Measurements from ENCODE around the gene LONP1. TPM values are rescaled to one million over a fixed set of nuclear protein-coding genes. Genes with fewer than 3 reads are reported as not detected.

LONP1 gene
- total RNA-seq, 5 donors from 2014 or later (not counting 1 experiment from before 2014, with no cell fraction given), result 70.0 to 83.9 (median 81.8) TPM

GRCh38 chr19:5695649-5696195 lies 24.2 kb downstream of the LONP1 start:
- Mint-ChIP-seq H3K27ac (no peak overlapping the region), H3K4me3 (no peak overlapping the region), H3K36me3 (peaks cover 5% of the 10 kb centered on the region), H3K4me1 (peaks cover 6 to 18% (median 10%) of the 10 kb centered on the region in 3 donors), H3K27me3 (no peaks in the 10 kb centered on the region), H3K9me3 (no peaks in the 10 kb centered on the region)
- Histone ChIP-seq H3K27ac (ENCODE audit: low read length) (no peak overlapping the region), H3K36me3 (ENCODE audit: control insufficient read depth in 2 of 2, extremely low read depth in 1 of 2, insufficient read depth in 1 of 2, low read length in 1 of 2) (peaks cover 25 to 83% of the 10 kb centered on the region in 2 donors), H3K27me3 (replicated peaks in 1 of 2; ENCODE audit: control insufficient read depth in 2 of 2, extremely low read depth in 1 of 2, insufficient read depth in 2 of 2, low read length in 1 of 2) (no peaks in the 10 kb centered on the region), H3K4me3 (ENCODE audit: control insufficient read depth in 1 of 2, extremely low read depth in 1 of 2, low read length in 1 of 2) (no peak overlapping the region), H3K4me1 (ENCODE audit: control insufficient read depth in 1 of 2, extremely low read depth in 1 of 2, insufficient read depth in 2 of 2, low read length in 2 of 2) (peaks cover 3 to 27% of the 10 kb centered on the region in 2 experiments), H3K9me3 (no peaks in the 10 kb centered on the region)
- DNase-seq, result no peak
- CTCF ChIA-PET, result no interaction called here
- POLR2A ChIA-PET, result no interaction called here
- WGBS (ENCODE audit: insufficient coverage), result 83% methylated on average over 23 of the region's 28 CpGs
- ATAC-seq (replicated peaks in 1 of 4), result no peak

GRCh38 chr19:5694956-5695648 lies 24.8 kb downstream of the LONP1 start:
- ChIA-PET POLR2A (no interaction called here), CTCF (no interaction called here)
- Mint-ChIP-seq H3K27me3 (no peaks in the 10 kb centered on the region), H3K36me3 (peaks cover 5% of the 10 kb centered on the region), H3K27ac (no peak overlapping the region), H3K4me3 (no peak overlapping the region), H3K9me3 (no peaks in the 10 kb centered on the region), H3K4me1 (peaks cover 13 to 22% (median 13%) of the 10 kb centered on the region in 3 donors)
- Histone ChIP-seq H3K4me3 (ENCODE audit: control insufficient read depth in 1 of 2, extremely low read depth in 1 of 2, low read length in 1 of 2) (no peak overlapping the region), H3K36me3 (ENCODE audit: control insufficient read depth in 2 of 2, extremely low read depth in 1 of 2, insufficient read depth in 1 of 2, low read length in 1 of 2) (peaks cover 25 to 79% of the 10 kb centered on the region in 2 donors), H3K9me3 (no peaks in the 10 kb centered on the region), H3K4me1 (ENCODE audit: control insufficient read depth in 1 of 2, extremely low read depth in 1 of 2, insufficient read depth in 2 of 2, low read length in 2 of 2) (peaks cover 3 to 32% of the 10 kb centered on the region in 2 experiments), H3K27me3 (replicated peaks in 1 of 2; ENCODE audit: control insufficient read depth in 2 of 2, extremely low read depth in 1 of 2, insufficient read depth in 2 of 2, low read length in 1 of 2) (no peaks in the 10 kb centered on the region), H3K27ac (ENCODE audit: low read length) (no peak overlapping the region)
- WGBS (ENCODE audit: insufficient coverage), result 93% methylated on average over 5 of the region's 8 CpGs
- ATAC-seq (replicated peaks in 1 of 4) (no peak), DNase-seq (no peak)

- no peak overlapping the region for H3K27ac Mint-ChIP-seq
- CTCF ChIA-PET, result no interaction called here
- POLR2A ChIA-PET, result no interaction called here
- peaks cover 5% of the 10 kb centered on the region for H3K36me3 Mint-ChIP-seq
- no peak overlapping the region for H3K4me3 Mint-ChIP-seq
- H3K27ac ChIP-seq (ENCODE audit: low read length), result no peak overlapping the region
- DNase-seq (no peak), ATAC-seq (replicated peaks in 1 of 4) (no peak)
- no peaks in the 10 kb centered on the region for H3K27me3 Mint-ChIP-seq
- H3K4me1 ChIP-seq (ENCODE audit: control insufficient read depth in 1 of 2, extremely low read depth in 1 of 2, insufficient read depth in 2 of 2, low read length in 2 of 2), result peaks cover 3 to 37% of the 10 kb centered on the region in 2 experiments
- peaks cover 25 to 72% of the 10 kb centered on the region in 2 donors for H3K36me3 ChIP-seq (ENCODE audit: control insufficient read depth in 2 of 2, extremely low read depth in 1 of 2, insufficient read depth in 1 of 2, low read length in 1 of 2)
- no peaks in the 10 kb centered on the region for H3K9me3 ChIP-seq
- H3K9me3 Mint-ChIP-seq, result no peaks in the 10 kb centered on the region
- peaks cover 18 to 26% (median 18%) of the 10 kb centered on the region in 3 donors for H3K4me1 Mint-ChIP-seq
- H3K27me3 ChIP-seq (replicated peaks in 1 of 2; ENCODE audit: control insufficient read depth in 2 of 2, extremely low read depth in 1 of 2, insufficient read depth in 2 of 2, low read length in 1 of 2), result no peaks in the 10 kb centered on the region
- 96% methylated on average over 41 of the region's 45 CpGs for WGBS (ENCODE audit: insufficient coverage)
- no peak overlapping the region for H3K4me3 ChIP-seq (ENCODE audit: control insufficient read depth in 1 of 2, extremely low read depth in 1 of 2, low read length in 1 of 2)
These were observed 25.6 kb downstream of the LONP1 start for GRCh38 chr19:5694167-5694955.

GRCh38 chr19:5693195-5694166 lies 26.5 kb downstream of the LONP1 start:
- peak overlapping the region in 1 of 3 donors; percentile 98 for H3K4me3 Mint-ChIP-seq
- CTCF ChIA-PET, result no interaction called here
- peaks cover 20 to 63% of the 10 kb centered on the region in 2 donors for H3K36me3 ChIP-seq (ENCODE audit: control insufficient read depth in 2 of 2, extremely low read depth in 1 of 2, insufficient read depth in 1 of 2, low read length in 1 of 2)
- POLR2A ChIA-PET, result interaction anchor here in 1 of 2 donors (0.6 kb wide), 1 partner anchor 1896 kb away, joined by 8 read pairs; no protein-coding TSS in a partner anchor
- no peak overlapping the region for H3K4me3 ChIP-seq (ENCODE audit: control insufficient read depth in 1 of 2, extremely low read depth in 1 of 2, low read length in 1 of 2)
- H3K27ac ChIP-seq (ENCODE audit: low read length), result no peak overlapping the region
- no peaks in the 10 kb centered on the region for H3K9me3 Mint-ChIP-seq
- H3K4me1 Mint-ChIP-seq, result peaks cover 18 to 28% (median 19%) of the 10 kb centered on the region in 3 donors
- no peaks in the 10 kb centered on the region for H3K27me3 Mint-ChIP-seq
- H3K27ac Mint-ChIP-seq, result peak overlapping the region in 1 of 2 donors; percentile 16
- ATAC-seq (replicated peaks in 1 of 4), result no peak
- 83% methylated on average over 29 of the region's 39 CpGs for WGBS (ENCODE audit: insufficient coverage)
- H3K36me3 Mint-ChIP-seq, result no peaks in the 10 kb centered on the region
- DNase-seq, result no peak
- H3K4me1 ChIP-seq (ENCODE audit: control insufficient read depth in 1 of 2, extremely low read depth in 1 of 2, insufficient read depth in 2 of 2, low read length in 2 of 2), result peaks cover 3 to 37% of the 10 kb centered on the region in 2 experiments
- no peaks in the 10 kb centered on the region for H3K9me3 ChIP-seq
- H3K27me3 ChIP-seq (replicated peaks in 1 of 2; ENCODE audit: control insufficient read depth in 2 of 2, extremely low read depth in 1 of 2, insufficient read depth in 2 of 2, low read length in 1 of 2), result no peaks in the 10 kb centered on the region

- ChIA-PET CTCF (no interaction called here), POLR2A (interaction anchor here in 1 of 2 donors (0.6 kb wide), 1 partner anchor 1895 kb away, joined by 8 read pairs; no protein-coding TSS in a partner anchor)
- Mint-ChIP-seq H3K27ac (peak overlapping the region; percentile 65 to 80), H3K9me3 (no peaks in the 10 kb centered on the region), H3K27me3 (no peaks in the 10 kb centered on the region), H3K36me3 (no peaks in the 10 kb centered on the region), H3K4me3 (peak overlapping the region; percentile 61 to 98 (median 65)), H3K4me1 (peaks cover 23 to 33% (median 24%) of the 10 kb centered on the region in 3 donors)
- no peak overlapping the region for H3K4me3 ChIP-seq (ENCODE audit: control insufficient read depth in 1 of 2, extremely low read depth in 1 of 2, low read length in 1 of 2)
- H3K36me3 ChIP-seq (ENCODE audit: control insufficient read depth in 2 of 2, extremely low read depth in 1 of 2, insufficient read depth in 1 of 2, low read length in 1 of 2), result peaks cover 20 to 60% of the 10 kb centered on the region in 2 donors
- no peak overlapping the region for H3K27ac ChIP-seq (ENCODE audit: low read length)
- H3K9me3 ChIP-seq, result no peaks in the 10 kb centered on the region
- peaks cover 3 to 42% of the 10 kb centered on the region in 2 experiments for H3K4me1 ChIP-seq (ENCODE audit: control insufficient read depth in 1 of 2, extremely low read depth in 1 of 2, insufficient read depth in 2 of 2, low read length in 2 of 2)
- 85% methylated on average over 3 of the region's 7 CpGs for WGBS (ENCODE audit: insufficient coverage)
- no peak for ATAC-seq (replicated peaks in 1 of 4)
- no peaks in the 10 kb centered on the region for H3K27me3 ChIP-seq (replicated peaks in 1 of 2; ENCODE audit: control insufficient read depth in 2 of 2, extremely low read depth in 1 of 2, insufficient read depth in 2 of 2, low read length in 1 of 2)
- DNase-seq, result no peak
These were observed 27.2 kb downstream of the LONP1 start for GRCh38 chr19:5692723-5693194.

Measured in T-cell (primary cell).